Testis (tissue), 2 donors: ENCODE data around the gene DYNLL2.

Source experiments
- POLR2A ChIP-seq: fragments of 450-650 bp; IDR thresholded peaks from one replicate; pipeline ENCODE4 v1.6.1; 2017; ENCODE audit warnings: antibody characterized with exemption, mild to moderate bottlenecking, moderate library complexity
- TF ChIP-seq, protein P1 (sequence below), 3 experiments: fragments of 450-650 bp in 2 of 3; fragments of 200-600 bp in 1 of 3; sonication (generic) in 1 of 3; IDR thresholded peaks; one replicate each; pipeline ENCODE4 v1.5.1; 2016 to 2019; ENCODE audit warnings: antibody characterized with exemption in 3 of 3, mild to moderate bottlenecking in 2 of 3, moderate library complexity in 1 of 3

- TF ChIP-seq, protein P1, sequence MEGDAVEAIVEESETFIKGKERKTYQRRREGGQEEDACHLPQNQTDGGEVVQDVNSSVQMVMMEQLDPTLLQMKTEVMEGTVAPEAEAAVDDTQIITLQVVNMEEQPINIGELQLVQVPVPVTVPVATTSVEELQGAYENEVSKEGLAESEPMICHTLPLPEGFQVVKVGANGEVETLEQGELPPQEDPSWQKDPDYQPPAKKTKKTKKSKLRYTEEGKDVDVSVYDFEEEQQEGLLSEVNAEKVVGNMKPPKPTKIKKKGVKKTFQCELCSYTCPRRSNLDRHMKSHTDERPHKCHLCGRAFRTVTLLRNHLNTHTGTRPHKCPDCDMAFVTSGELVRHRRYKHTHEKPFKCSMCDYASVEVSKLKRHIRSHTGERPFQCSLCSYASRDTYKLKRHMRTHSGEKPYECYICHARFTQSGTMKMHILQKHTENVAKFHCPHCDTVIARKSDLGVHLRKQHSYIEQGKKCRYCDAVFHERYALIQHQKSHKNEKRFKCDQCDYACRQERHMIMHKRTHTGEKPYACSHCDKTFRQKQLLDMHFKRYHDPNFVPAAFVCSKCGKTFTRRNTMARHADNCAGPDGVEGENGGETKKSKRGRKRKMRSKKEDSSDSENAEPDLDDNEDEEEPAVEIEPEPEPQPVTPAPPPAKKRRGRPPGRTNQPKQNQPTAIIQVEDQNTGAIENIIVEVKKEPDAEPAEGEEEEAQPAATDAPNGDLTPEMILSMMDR (IDR thresholded peaks at IDR 0.05) = no peak
- TF ChIP-seq POLR2A = no peak
Observed at GRCh38 chr17:58082341-58082869, 814 bp upstream of the DYNLL2 start.
